Colonic mucosa (tissue), 4 donors: Measurements from ENCODE around the gene GPR87. TPM values are rescaled to one million over a fixed set of nuclear protein-coding genes. Genes with fewer than 3 reads are reported as not detected.

Source experiments
- DNase-seq: peaks from one replicate; pipeline ENCODE4 v3.0.0-alpha.2; 2020
- H3K27ac ChIP-seq: fragments of 200-600 bp; one replicate; pipeline ENCODE4 v1.8.0; 2021
- H3K27me3 ChIP-seq: fragments of 200-600 bp; one replicate; pipeline ENCODE4 v1.8.0; 2021
- H3K36me3 ChIP-seq: fragments of 200-600 bp; one replicate; pipeline ENCODE4 v1.8.0; 2021
- H3K4me1 ChIP-seq: fragments of 200-600 bp; one replicate; pipeline ENCODE4 v1.8.0; 2021; ENCODE audit warnings: mild to moderate bottlenecking
- H3K4me3 ChIP-seq: fragments of 200-600 bp; one replicate; pipeline ENCODE4 v1.8.0; 2021
- H3K9ac ChIP-seq, 2 donors: one replicate each; pipeline ENCODE4 v1.7.0; 2013; ENCODE audit warnings: control low read depth in 2 of 2, low read depth in 2 of 2, low read length in 2 of 2
- H3K9me3 ChIP-seq: fragments of 200-600 bp; one replicate; pipeline ENCODE4 v1.8.0; 2021
- intact Hi-C: fragments of 100-400 bp; cut with DNase I; formaldehyde crosslinking; loops from one replicate; pipeline ENCODE4 v1.14.1; 2022
- total RNA-seq, 2 donors: library from RNA; stranded (reverse); fragmentation: NEBNext Ultra II Directional in 1 of 2; extraction: Animal tissue kit (Norgen Biotek cat#: 25700) in 1 of 2; gene quantifications; one replicate each; pipeline ENCODE4 v1.2.1, GENCODE V29; 2021
- TF ChIP-seq, protein P1 (sequence below): fragments of 200-600 bp; IDR thresholded peaks from one replicate; pipeline ENCODE4 v1.8.0; 2022; ENCODE audit warnings: antibody characterized with exemption, mild to moderate bottlenecking
- donor health status: healthy.
- donor health status: DM: no; HTN: no; CAD: no.
- donor health status: DM: no; HTN: no; CAD: no.

GPR87 gene
- total RNA-seq, 2 donors from 2014 or later = not detected

DNA sequence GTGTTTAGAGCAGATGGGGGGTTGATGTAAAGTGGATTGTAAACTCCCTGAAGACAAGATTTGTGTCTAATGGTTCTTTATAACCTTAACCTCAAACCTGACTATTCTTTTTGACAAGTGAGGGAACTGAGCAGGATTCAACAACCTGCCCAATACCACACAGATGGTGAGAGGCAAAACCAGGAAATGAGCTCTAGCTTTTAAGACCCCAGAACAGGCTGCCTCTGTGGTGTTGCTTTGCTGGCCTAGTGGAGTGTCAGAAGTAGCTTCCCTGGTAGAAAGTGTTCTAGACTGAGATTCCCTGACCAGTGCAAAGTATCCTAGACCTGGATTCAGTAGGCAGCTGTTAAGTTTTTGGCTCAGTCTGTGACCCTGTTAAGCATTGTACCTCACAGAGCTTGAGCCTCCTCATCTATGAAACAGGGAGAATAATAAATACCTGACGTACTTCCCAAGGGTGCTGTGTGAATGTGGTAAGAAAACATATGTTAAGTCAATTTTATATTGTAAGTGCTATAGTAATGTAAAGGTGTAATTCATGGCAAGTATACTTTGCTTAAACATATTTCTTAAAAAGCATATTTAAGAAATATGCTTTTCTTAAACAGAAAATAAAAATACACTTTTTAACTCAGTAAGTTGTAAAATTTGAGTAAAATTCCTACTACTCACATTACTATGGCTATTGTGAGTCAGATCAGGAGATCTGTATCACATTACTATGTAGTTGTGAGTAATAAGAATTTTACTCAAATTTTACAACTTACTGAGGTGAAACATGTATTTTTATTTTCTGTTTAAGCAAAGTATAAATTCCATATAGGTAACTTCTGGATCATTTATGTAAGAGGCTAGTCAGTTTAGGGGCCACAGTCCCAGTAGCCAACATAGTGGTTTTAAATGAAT, 8.8 kb downstream of the GPR87 start:
- Histone ChIP-seq H3K36me3 (no peaks in the 10 kb centered on the region), H3K27ac (no peak overlapping the region), H3K27me3 (no peaks in the 10 kb centered on the region), H3K9ac (no peak overlapping the region), H3K4me1 (no peaks in the 10 kb centered on the region), H3K4me3 (no peak overlapping the region), H3K9me3 (no peaks in the 10 kb centered on the region)
- DNase-seq = no peak
- TF ChIP-seq, protein P1, sequence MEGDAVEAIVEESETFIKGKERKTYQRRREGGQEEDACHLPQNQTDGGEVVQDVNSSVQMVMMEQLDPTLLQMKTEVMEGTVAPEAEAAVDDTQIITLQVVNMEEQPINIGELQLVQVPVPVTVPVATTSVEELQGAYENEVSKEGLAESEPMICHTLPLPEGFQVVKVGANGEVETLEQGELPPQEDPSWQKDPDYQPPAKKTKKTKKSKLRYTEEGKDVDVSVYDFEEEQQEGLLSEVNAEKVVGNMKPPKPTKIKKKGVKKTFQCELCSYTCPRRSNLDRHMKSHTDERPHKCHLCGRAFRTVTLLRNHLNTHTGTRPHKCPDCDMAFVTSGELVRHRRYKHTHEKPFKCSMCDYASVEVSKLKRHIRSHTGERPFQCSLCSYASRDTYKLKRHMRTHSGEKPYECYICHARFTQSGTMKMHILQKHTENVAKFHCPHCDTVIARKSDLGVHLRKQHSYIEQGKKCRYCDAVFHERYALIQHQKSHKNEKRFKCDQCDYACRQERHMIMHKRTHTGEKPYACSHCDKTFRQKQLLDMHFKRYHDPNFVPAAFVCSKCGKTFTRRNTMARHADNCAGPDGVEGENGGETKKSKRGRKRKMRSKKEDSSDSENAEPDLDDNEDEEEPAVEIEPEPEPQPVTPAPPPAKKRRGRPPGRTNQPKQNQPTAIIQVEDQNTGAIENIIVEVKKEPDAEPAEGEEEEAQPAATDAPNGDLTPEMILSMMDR = no peak
- intact Hi-C loops = no loop called here

GRCh38 chr3:151307131-151307530, 9.5 kb downstream of the GPR87 start:
- no peak for DNase-seq
- H3K9ac ChIP-seq = no peak overlapping the region
- no peaks in the 10 kb centered on the region for H3K36me3 ChIP-seq
- H3K27ac ChIP-seq = no peak overlapping the region
- H3K4me3 ChIP-seq = no peak overlapping the region
- no peaks in the 10 kb centered on the region for H3K9me3 ChIP-seq
- intact Hi-C loops = no loop called here
- TF ChIP-seq, protein P1 = no peak
- no peaks in the 10 kb centered on the region for H3K4me1 ChIP-seq
- H3K27me3 ChIP-seq = no peaks in the 10 kb centered on the region

GRCh38 chr3:151306168-151306810, 10.3 kb downstream of the GPR87 start:
- H3K27me3 ChIP-seq = no peaks in the 10 kb centered on the region
- H3K4me1 ChIP-seq = no peaks in the 10 kb centered on the region

DNA sequence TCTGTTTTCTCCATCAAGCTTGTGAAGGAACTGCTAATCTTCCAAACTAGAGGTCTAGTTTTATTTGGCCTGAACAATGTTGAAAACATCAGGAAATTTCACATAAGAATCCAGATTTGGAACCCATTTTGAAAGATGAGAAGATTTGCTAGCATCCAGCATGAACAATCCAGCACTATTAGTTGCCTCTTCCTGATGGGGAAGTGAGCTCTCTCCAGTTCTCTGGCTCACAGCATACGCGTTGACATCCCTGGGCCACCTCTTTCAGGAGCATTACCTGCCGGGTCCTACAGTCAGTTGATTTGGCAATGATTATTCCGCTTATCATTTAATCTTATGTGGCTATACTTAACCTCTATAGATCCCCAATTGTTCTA, 10.9 kb downstream of the GPR87 start:
- intact Hi-C loops = no loop called here
- no peak for DNase-seq
- H3K27ac ChIP-seq = no peak overlapping the region
- no peaks in the 10 kb centered on the region for H3K4me1 ChIP-seq
- H3K4me3 ChIP-seq = no peak overlapping the region
- no peaks in the 10 kb centered on the region for H3K9me3 ChIP-seq
- no peak overlapping the region for H3K9ac ChIP-seq
- no peaks in the 10 kb centered on the region for H3K27me3 ChIP-seq
- no peaks in the 10 kb centered on the region for H3K36me3 ChIP-seq
- TF ChIP-seq, protein P1 = no peak

More at GRCh38 chr3:151306168-151306810, 10.3 kb downstream of the GPR87 start:
- Histone ChIP-seq H3K4me3 (no peak overlapping the region), H3K9me3 (no peaks in the 10 kb centered on the region), H3K36me3 (no peaks in the 10 kb centered on the region), H3K9ac (no peak overlapping the region), H3K27ac (no peak overlapping the region)
- intact Hi-C loops = no loop called here
- TF ChIP-seq, protein P1 = no peak
- DNase-seq = no peak

GRCh38 chr3:151305060-151305774, 11.4 kb downstream of the GPR87 start:
- H3K27me3 ChIP-seq = no peaks in the 10 kb centered on the region
- no peak overlapping the region for H3K4me3 ChIP-seq
- TF ChIP-seq, protein P1 = no peak
- H3K27ac ChIP-seq = no peak overlapping the region
- no peak overlapping the region for H3K9ac ChIP-seq
- H3K36me3 ChIP-seq = no peaks in the 10 kb centered on the region
- intact Hi-C loops = no loop called here
- H3K9me3 ChIP-seq = no peaks in the 10 kb centered on the region
- DNase-seq = peak; percentile 28
- no peaks in the 10 kb centered on the region for H3K4me1 ChIP-seq
